SU-DHL-6 (cell line): ENCODE results near the gene LMO7.

ENCODE experiments used
- H2AFZ ChIP-seq: fragments of 200-600 bp; sonication (generic); 2 replicates; pipeline ENCODE4 v1.6.1; 2014; ENCODE audit warnings: low read depth, mild to moderate bottlenecking, moderate library complexity, mixed read lengths, antibody characterized with exemption, low read length; ENCODE audit not compliant: severe bottlenecking
- H3F3A ChIP-seq: fragments of 200-600 bp; shearing (Covaris generic); 2 replicates; pipeline ENCODE4 v1.6.0; 2016; ENCODE audit warnings: antibody characterized with exemption, mild to moderate bottlenecking; ENCODE audit not compliant: insufficient read depth
- H3K27ac ChIP-seq: fragments of 200-600 bp; sonication (generic); 2 replicates; pipeline ENCODE4 v1.5.1; 2016; ENCODE audit warnings: low read depth, mild to moderate bottlenecking, low read length, moderate library complexity, mixed read lengths
- H3K27me3 ChIP-seq: fragments of 200-600 bp; sonication (generic), shearing (Covaris generic); 2 replicates; pipeline ENCODE4 v1.6.0; 2014; ENCODE audit warnings: mild to moderate bottlenecking, low read length
- H3K36me3 ChIP-seq: fragments of 200-600 bp; sonication (generic); 2 replicates; pipeline ENCODE4 v1.6.1; 2014; ENCODE audit warnings: mild to moderate bottlenecking, low read length, mixed read lengths
- H3K4me2 ChIP-seq: fragments of 300-600, 200-600 bp; shearing (Covaris generic), sonication (generic); 2 replicates; pipeline ENCODE4 v1.6.0; 2014; ENCODE audit warnings: low read length, low read depth, mild to moderate bottlenecking; ENCODE audit not compliant: poor library complexity, severe bottlenecking
- H3K4me3 ChIP-seq: fragments of 200-600 bp; sonication (generic); 2 replicates; pipeline ENCODE4 v1.5.1; 2014; ENCODE audit warnings: antibody characterized with exemption, low read length, mild to moderate bottlenecking, mixed read lengths; ENCODE audit not compliant: insufficient read depth, poor library complexity, severe bottlenecking
- H3K79me2 ChIP-seq: fragments of 200-600 bp; sonication (generic); 2 replicates; pipeline ENCODE4 v1.6.1; 2014; ENCODE audit warnings: mild to moderate bottlenecking, low read length, moderate library complexity; ENCODE audit not compliant: insufficient read depth
- H3K9ac ChIP-seq: fragments of 200-600 bp; sonication (generic); 2 replicates; pipeline ENCODE4 v1.7.0; 2014; ENCODE audit warnings: mild to moderate bottlenecking, low read length
- H3K9me2 ChIP-seq: fragments of 200-600 bp; sonication (generic); replicated peaks from 2 replicates; pipeline ENCODE4 v1.6.1; 2014; ENCODE audit warnings: low read length; ENCODE audit not compliant: insufficient read depth
- H3K9me3 ChIP-seq: fragments of 200-600 bp; sonication (generic); 2 replicates; pipeline ENCODE4 v1.6.1; 2014; ENCODE audit warnings: low read length, mixed read lengths; ENCODE audit not compliant: insufficient read depth
- H4K20me1 ChIP-seq: fragments of 200-600 bp; sonication (generic); 2 replicates; pipeline ENCODE4 v1.6.1; 2014; ENCODE audit warnings: low read depth, mild to moderate bottlenecking, antibody characterized with exemption, low read length, moderate library complexity, mixed read lengths
- EZH2phosphoT487 ChIP-seq: fragments of 200-600 bp; sonication (generic), shearing (Covaris generic); conservative IDR thresholded peaks from 2 replicates; pipeline ENCODE4 v1.6.1; 2018; ENCODE audit warnings: mild to moderate bottlenecking, antibody characterized with exemption, low read length, moderate library complexity, mixed read lengths
- TF ChIP-seq, protein P1 (sequence below): fragments of 200-600 bp; sonication (generic); IDR thresholded peaks from one replicate; pipeline ENCODE4 v1.5.1; 2017; ENCODE audit warnings: antibody characterized with exemption, mild to moderate bottlenecking, low read length, moderate library complexity; ENCODE audit not compliant: insufficient read depth, poor library complexity, severe bottlenecking

The LMO7 gene

GRCh38 chr13:75855216-75855615 lies 219.1 kb downstream of the LMO7 start:
- H2AFZ ChIP-seq = no peak overlapping the region
- H3F3A ChIP-seq = peaks cover 3% of the 10 kb centered on the region; the same call in 1 of the 2 replicates
- H3K9me2 ChIP-seq = no peaks in the 10 kb centered on the region
- H4K20me1 ChIP-seq = no peaks in the 10 kb centered on the region
- peaks cover 50% of the 10 kb centered on the region for H3K36me3 ChIP-seq
- no peaks in the 10 kb centered on the region for H3K27me3 ChIP-seq
- H3K4me2 ChIP-seq = no peak overlapping the region
- no peaks in the 10 kb centered on the region for H3K79me2 ChIP-seq
- TF ChIP-seq EZH2phosphoT487 = no peak
- TF ChIP-seq, protein P1, sequence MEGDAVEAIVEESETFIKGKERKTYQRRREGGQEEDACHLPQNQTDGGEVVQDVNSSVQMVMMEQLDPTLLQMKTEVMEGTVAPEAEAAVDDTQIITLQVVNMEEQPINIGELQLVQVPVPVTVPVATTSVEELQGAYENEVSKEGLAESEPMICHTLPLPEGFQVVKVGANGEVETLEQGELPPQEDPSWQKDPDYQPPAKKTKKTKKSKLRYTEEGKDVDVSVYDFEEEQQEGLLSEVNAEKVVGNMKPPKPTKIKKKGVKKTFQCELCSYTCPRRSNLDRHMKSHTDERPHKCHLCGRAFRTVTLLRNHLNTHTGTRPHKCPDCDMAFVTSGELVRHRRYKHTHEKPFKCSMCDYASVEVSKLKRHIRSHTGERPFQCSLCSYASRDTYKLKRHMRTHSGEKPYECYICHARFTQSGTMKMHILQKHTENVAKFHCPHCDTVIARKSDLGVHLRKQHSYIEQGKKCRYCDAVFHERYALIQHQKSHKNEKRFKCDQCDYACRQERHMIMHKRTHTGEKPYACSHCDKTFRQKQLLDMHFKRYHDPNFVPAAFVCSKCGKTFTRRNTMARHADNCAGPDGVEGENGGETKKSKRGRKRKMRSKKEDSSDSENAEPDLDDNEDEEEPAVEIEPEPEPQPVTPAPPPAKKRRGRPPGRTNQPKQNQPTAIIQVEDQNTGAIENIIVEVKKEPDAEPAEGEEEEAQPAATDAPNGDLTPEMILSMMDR = no peak
- H3K27ac ChIP-seq = no peak overlapping the region
- H3K4me3 ChIP-seq = no peak overlapping the region
- no peaks in the 10 kb centered on the region for H3K9me3 ChIP-seq
- no peak overlapping the region for H3K9ac ChIP-seq

- TF ChIP-seq EZH2phosphoT487 = no peak
- TF ChIP-seq, protein P1 = no peak
- no peaks in the 10 kb centered on the region for H3K9me2 ChIP-seq
- peaks cover 43% of the 10 kb centered on the region for H3K36me3 ChIP-seq
- no peaks in the 10 kb centered on the region for H4K20me1 ChIP-seq
- H3K4me2 ChIP-seq = no peak overlapping the region
- H2AFZ ChIP-seq = no peak overlapping the region
- no peak overlapping the region for H3K4me3 ChIP-seq
- H3K79me2 ChIP-seq = no peaks in the 10 kb centered on the region
- H3K9me3 ChIP-seq = no peaks in the 10 kb centered on the region
- H3K27me3 ChIP-seq = no peaks in the 10 kb centered on the region
- H3K27ac ChIP-seq = no peak overlapping the region
- peaks cover 3% of the 10 kb centered on the region; the same call in 1 of the 2 replicates for H3F3A ChIP-seq
- H3K9ac ChIP-seq = no peak overlapping the region
These were observed 219.7 kb downstream of the LMO7 start for GRCh38 chr13:75855847-75856246.

GRCh38 chr13:75857291-75857690 lies 221.2 kb downstream of the LMO7 start:
- no peaks in the 10 kb centered on the region for H3K9me3 ChIP-seq
- no peak overlapping the region for H3K4me2 ChIP-seq
- no peak overlapping the region for H2AFZ ChIP-seq
- no peaks in the 10 kb centered on the region for H3K79me2 ChIP-seq
- no peaks in the 10 kb centered on the region for H3K9me2 ChIP-seq
- no peak overlapping the region for H3K9ac ChIP-seq
- no peak overlapping the region for H3K4me3 ChIP-seq
- peaks cover 3% of the 10 kb centered on the region; the same call in 1 of the 2 replicates for H3F3A ChIP-seq
- no peak overlapping the region for H3K27ac ChIP-seq
- H3K27me3 ChIP-seq = no peaks in the 10 kb centered on the region
- H3K36me3 ChIP-seq = peaks cover 29% of the 10 kb centered on the region
- TF ChIP-seq EZH2phosphoT487 = no peak
- TF ChIP-seq, protein P1 = no peak
- H4K20me1 ChIP-seq = no peaks in the 10 kb centered on the region

DNA sequence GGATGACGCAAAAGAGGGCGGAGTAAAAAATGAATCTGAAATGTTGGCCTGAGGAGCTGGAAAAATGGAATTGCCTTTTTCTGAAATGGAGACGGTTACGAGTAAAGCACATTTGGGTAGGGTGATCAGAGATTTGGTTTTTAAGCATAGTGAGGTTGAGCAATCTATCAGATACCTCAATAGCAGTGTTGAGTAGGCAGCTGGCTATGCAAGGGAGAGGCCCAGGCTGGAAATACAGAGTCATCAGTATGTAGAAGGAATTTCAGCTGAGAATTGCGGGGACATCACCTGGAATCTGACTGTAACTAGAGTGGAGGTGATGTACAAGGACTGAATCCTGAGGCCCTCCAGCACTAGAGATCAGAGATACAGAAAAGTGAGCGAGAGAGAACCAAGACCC lies 224.8 kb downstream of the LMO7 start:
- Histone ChIP-seq H3K9me2 (no peaks in the 10 kb centered on the region), H3K27me3 (no peaks in the 10 kb centered on the region), H3K36me3 (peaks cover 16% of the 10 kb centered on the region)

More for the DNA sequence above, 224.8 kb downstream of the LMO7 start:
- no peaks in the 10 kb centered on the region for H3K79me2 ChIP-seq
- no peak overlapping the region for H3K9ac ChIP-seq
- H3K4me3 ChIP-seq = no peak overlapping the region
- no peak overlapping the region for H3K4me2 ChIP-seq
- H3K27ac ChIP-seq = no peak overlapping the region
- peaks cover 3% of the 10 kb centered on the region for H3F3A ChIP-seq
- H3K9me3 ChIP-seq = no peaks in the 10 kb centered on the region
- TF ChIP-seq, protein P1 = no peak
- no peak for TF ChIP-seq EZH2phosphoT487
- no peaks in the 10 kb centered on the region for H4K20me1 ChIP-seq
- H2AFZ ChIP-seq = no peak overlapping the region
